Smooth muscle cell (in vitro differentiated cells): ENCODE measurements around the gene H2AZ1. TPM values are rescaled to one million over a fixed set of nuclear protein-coding genes. Genes with fewer than 3 reads are reported as not detected.

Experiments
- DNase-seq: peaks from one replicate; lab custom pipeline; 2025; ENCODE audit not compliant: unreplicated experiment; lab: John Stamatoyannopoulos, UW
- H2AFZ ChIP-seq: fragments of 200-600 bp; sonication (generic); 2 replicates; pipeline ENCODE4 v1.6.0; 2016; ENCODE audit warnings: antibody characterized with exemption, low read depth, mild to moderate bottlenecking
- H3F3A ChIP-seq: fragments of 200-600 bp; sonication (generic); 2 replicates; pipeline ENCODE4 v1.6.0; 2017; ENCODE audit warnings: antibody characterized with exemption, low read depth
- H3K27ac ChIP-seq: fragments of 200-600 bp; sonication (generic); 2 replicates; pipeline ENCODE4 v1.5.1; 2016; ENCODE audit warnings: low read depth, mild to moderate bottlenecking
- H3K27me3 ChIP-seq: fragments of 200-600 bp; sonication (generic); 2 replicates; pipeline ENCODE4 v1.6.1; 2016; ENCODE audit warnings: low read depth, mild to moderate bottlenecking
- H3K36me3 ChIP-seq: fragments of 200-600 bp; sonication (generic); 2 replicates; pipeline ENCODE4 v1.5.1; 2016; ENCODE audit warnings: low read depth
- H3K4me1 ChIP-seq: fragments of 200-600 bp; sonication (generic); 2 replicates; pipeline ENCODE4 v1.5.1; 2016; ENCODE audit warnings: low read depth
- H3K4me2 ChIP-seq: fragments of 200-600 bp; sonication (generic); 2 replicates; pipeline ENCODE4 v1.6.0; 2016; ENCODE audit warnings: mild to moderate bottlenecking
- H3K4me3 ChIP-seq: fragments of 200-600 bp; sonication (generic); 2 replicates; pipeline ENCODE4 v1.5.1; 2016; ENCODE audit warnings: mild to moderate bottlenecking
- H3K79me2 ChIP-seq: fragments of 200-600 bp; sonication (generic); 2 replicates; pipeline ENCODE4 v1.6.0; 2016; ENCODE audit warnings: low read depth, mild to moderate bottlenecking
- H3K9ac ChIP-seq: fragments of 200-600 bp; sonication (generic); 2 replicates; pipeline ENCODE4 v1.6.0; 2016; ENCODE audit warnings: low read depth
- H3K9me3 ChIP-seq: fragments of 200-600 bp; sonication (generic); replicated peaks from 2 replicates; pipeline ENCODE4 v1.5.1; 2016; ENCODE audit warnings: low read depth
- H4K20me1 ChIP-seq: fragments of 200-600 bp; sonication (generic); 2 replicates; pipeline ENCODE4 v1.6.0; 2016; ENCODE audit warnings: low read depth
- CTCF ChIP-seq: fragments of 200-600 bp; sonication (generic); IDR thresholded peaks from 2 replicates; pipeline ENCODE4 v1.5.1; 2017; ENCODE audit warnings: borderline replicate concordance, mild to moderate bottlenecking, antibody characterized with exemption; ENCODE audit not compliant: insufficient read depth, poor library complexity, severe bottlenecking
- WGBS: methylation state at CpG from one replicate; pipeline ENCODE4 v1.1.7; 2016; ENCODE audit warnings: low lambda C conversion rate; 5-methylcytosine and 5-hydroxymethylcytosine counted together
- polyA plus RNA-seq: library from polyadenylated mRNA; unstranded; fragments of >200 nt; fragmentation: Nextera tagmentation; extraction: Ambion mirVana; gene quantifications from 2 replicates; pipeline ENCODE4 v1.2.1, GENCODE V29; 2016
- total RNA-seq: library from RNA; depleted of rRNA; stranded (reverse); fragments of >200 nt; gene quantifications from 2 replicates; pipeline ENCODE4 v1.2.3, GENCODE V29; 2014

The H2AZ1 gene
- total and polyA plus RNA-seq, 2 experiments from 2014 or later: 497 to 534 TPM

DNA sequence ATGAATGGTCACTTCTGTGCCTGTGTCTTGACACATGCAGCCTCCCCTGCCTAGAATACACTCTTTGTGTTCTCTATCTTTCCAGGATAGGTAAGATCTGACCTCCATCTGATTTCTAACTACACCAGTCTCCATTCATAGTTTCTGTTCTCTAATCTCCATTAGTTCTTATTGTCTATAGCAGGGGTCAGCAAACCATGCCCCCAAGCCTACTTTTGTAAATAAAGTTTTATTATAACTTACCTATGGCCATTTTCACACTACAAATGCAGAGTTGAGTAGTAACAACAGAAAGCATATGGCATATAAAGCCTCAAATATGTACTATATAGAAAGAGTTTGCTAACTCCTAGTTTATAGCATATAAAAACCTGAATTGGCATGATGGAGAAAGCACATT is 37.6 kb upstream of the H2AZ1 start:
- H4K20me1 ChIP-seq: no peaks in the 10 kb centered on the region
- H3K4me3 ChIP-seq: no peak overlapping the region
- TF ChIP-seq CTCF: no peak
- H3K9ac ChIP-seq: no peak overlapping the region
- H3F3A ChIP-seq: no peaks in the 10 kb centered on the region
- H3K27me3 ChIP-seq: no peaks in the 10 kb centered on the region
- no peak for DNase-seq
- no peak overlapping the region for H3K27ac ChIP-seq
- no peaks in the 10 kb centered on the region for H3K36me3 ChIP-seq
- H3K4me1 ChIP-seq: no peaks in the 10 kb centered on the region
- no peaks in the 10 kb centered on the region for H3K9me3 ChIP-seq
- no peak overlapping the region for H2AFZ ChIP-seq
- H3K79me2 ChIP-seq: no peaks in the 10 kb centered on the region
- H3K4me2 ChIP-seq: no peak overlapping the region

DNA sequence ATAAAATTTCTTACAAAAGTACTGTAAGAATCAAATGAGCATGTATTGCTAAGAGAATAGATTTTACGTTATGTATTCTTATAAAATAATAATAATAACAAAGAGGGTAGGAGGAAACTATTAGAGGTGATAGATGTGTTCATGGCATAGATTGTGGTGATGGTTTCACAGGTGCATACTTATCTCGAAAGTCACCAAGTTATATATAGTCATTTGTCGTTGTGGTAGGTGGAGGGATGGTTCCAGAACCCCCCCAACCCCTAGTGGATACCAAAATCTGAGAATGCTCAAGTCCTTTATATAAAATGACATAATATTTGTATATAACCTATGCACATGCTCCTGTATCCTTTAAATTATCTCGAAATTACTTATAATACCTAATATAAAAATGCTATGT is 36.7 kb upstream of the H2AZ1 start:
- no peak overlapping the region for H3K4me2 ChIP-seq
- no peak overlapping the region for H3K4me3 ChIP-seq
- DNase-seq: no peak
- no peaks in the 10 kb centered on the region for H3K27me3 ChIP-seq
- H3K27ac ChIP-seq: no peak overlapping the region
- no peaks in the 10 kb centered on the region for H3K4me1 ChIP-seq
- no peak for TF ChIP-seq CTCF
- no peaks in the 10 kb centered on the region for H4K20me1 ChIP-seq
- H3K79me2 ChIP-seq: no peaks in the 10 kb centered on the region
- H3K9me3 ChIP-seq: no peaks in the 10 kb centered on the region
- 84% methylated on average over 4 of the region's 4 CpGs for WGBS
- H3K36me3 ChIP-seq: no peaks in the 10 kb centered on the region
- no peaks in the 10 kb centered on the region for H3F3A ChIP-seq
- no peak overlapping the region for H3K9ac ChIP-seq
- no peak overlapping the region for H2AFZ ChIP-seq

DNA sequence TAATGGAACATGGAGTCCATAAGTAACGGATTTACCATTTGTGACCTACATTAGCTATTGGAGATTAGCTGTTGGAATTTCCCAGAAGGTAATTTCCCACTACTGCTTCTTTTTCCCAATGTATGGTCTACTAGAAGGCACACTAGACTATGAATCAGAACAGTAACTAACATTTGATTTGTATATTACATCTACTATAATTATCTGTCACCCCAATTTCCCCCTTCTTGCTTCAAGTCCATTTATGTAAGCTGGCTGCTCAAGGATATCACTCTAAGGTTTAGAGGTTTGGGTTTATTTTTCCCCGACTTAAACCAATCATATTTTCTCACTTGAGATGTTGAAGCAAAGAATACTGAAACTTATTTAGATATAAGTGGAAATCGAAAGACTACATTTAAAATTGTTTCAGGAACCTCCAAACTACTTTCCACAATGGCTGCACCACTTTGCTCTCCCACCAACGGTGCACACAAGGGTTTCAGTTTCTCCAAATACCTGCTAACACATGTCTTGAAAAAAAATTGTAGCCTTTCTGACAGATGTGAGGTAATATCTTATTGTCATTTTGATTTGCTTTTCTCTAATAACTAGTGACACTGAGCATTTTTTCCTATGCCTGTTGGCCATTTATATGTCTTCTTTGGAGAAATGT is 33.3 kb upstream of the H2AZ1 start:
- no peak for TF ChIP-seq CTCF
- 85% methylated on average over 4 of the region's 4 CpGs for WGBS
- H3K27me3 ChIP-seq: no peaks in the 10 kb centered on the region
- no peak overlapping the region for H3K4me3 ChIP-seq
- H3K9me3 ChIP-seq: no peaks in the 10 kb centered on the region
- H3K79me2 ChIP-seq: no peaks in the 10 kb centered on the region
- H3K27ac ChIP-seq: no peak overlapping the region
- H2AFZ ChIP-seq: no peak overlapping the region
- H3K36me3 ChIP-seq: no peaks in the 10 kb centered on the region
- no peaks in the 10 kb centered on the region for H4K20me1 ChIP-seq
- H3K4me2 ChIP-seq: no peak overlapping the region
- DNase-seq: no peak
- H3F3A ChIP-seq: no peaks in the 10 kb centered on the region
- no peaks in the 10 kb centered on the region for H3K4me1 ChIP-seq
- H3K9ac ChIP-seq: no peak overlapping the region

- H3K4me1 ChIP-seq: no peaks in the 10 kb centered on the region
- H4K20me1 ChIP-seq: no peaks in the 10 kb centered on the region
- H3K27ac ChIP-seq: peak overlapping the region; percentile 11
- no peak overlapping the region for H3K4me2 ChIP-seq
- H3K4me3 ChIP-seq: no peak overlapping the region
- no peak for TF ChIP-seq CTCF
- no peaks in the 10 kb centered on the region for H3K27me3 ChIP-seq
- H3K79me2 ChIP-seq: no peaks in the 10 kb centered on the region
- no peaks in the 10 kb centered on the region for H3F3A ChIP-seq
- DNase-seq: no peak
- H3K9ac ChIP-seq: no peak overlapping the region
- no peaks in the 10 kb centered on the region for H3K36me3 ChIP-seq
- H3K9me3 ChIP-seq: no peaks in the 10 kb centered on the region
- no peak overlapping the region for H2AFZ ChIP-seq
Observed at GRCh38 chr4:99979872-99980271, 29.8 kb upstream of the H2AZ1 start.
